GM21717 (cell line): ENCODE data around the gene IL20.

Source experiments
- ATAC-seq: cut with Tn5 transposase; IDR thresholded peaks from one replicate; pipeline ENCODE4 v1.9.1; 2021; ENCODE audit warnings: mild to moderate bottlenecking, moderate library complexity; ENCODE audit not compliant: unreplicated experiment

Gene IL20

DNA sequence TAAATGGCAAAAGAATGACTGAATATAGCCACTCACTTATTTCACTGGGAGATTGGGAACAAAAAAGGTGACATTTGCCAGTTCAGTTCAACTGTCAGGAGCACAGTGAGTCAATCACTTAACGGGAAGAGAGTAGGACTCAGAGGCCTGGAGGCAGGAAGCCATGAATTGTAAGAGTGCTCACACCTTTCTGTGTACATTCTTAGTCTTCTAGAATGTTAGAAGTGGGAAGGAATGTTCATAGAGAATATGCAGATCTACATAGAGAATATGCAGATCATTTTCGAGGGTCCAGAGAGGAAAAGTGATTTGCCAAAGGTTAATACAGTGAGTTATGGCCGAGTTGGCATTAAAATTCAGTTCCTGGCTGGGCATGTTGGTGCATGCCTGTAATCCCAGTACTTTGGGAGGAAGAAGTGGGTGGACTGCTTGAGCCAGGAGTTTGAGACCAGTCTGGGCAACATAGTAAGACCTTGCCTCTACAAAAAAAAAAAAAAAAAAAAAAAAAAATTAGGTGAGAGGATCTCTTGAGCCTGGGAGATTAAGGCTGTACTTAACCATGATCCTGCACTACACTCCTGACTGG is 8.3 kb downstream of the IL20 start:
- ATAC-seq: no peak

DNA sequence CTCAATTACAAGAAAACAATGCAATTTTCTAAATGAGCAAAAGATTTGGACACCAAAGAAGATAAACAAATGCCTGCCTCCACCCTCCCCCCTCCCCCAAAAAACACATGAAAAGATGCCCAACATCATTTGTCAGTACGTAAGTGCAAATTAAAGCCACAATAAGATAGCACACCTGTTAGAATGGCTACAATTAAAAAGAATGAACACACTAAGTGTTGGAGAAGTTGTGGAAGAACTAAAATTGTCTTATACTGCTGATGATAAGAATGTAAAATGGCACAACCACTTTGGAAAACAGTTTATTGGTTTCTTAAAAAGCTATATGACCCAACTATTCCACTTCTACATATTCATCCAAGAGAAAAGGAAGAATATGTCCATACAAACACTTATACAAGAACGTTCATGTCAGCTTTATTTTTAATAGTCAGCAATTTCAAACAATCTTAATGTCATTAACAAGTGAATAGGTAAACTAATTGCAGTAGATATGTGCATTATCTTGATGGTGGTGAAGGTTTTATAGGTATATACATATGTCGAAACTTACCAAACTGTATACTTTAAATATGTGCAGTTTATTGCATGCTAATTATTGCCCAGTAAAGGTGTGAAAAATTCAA is 10.4 kb downstream of the IL20 start:
- no peak for ATAC-seq

DNA sequence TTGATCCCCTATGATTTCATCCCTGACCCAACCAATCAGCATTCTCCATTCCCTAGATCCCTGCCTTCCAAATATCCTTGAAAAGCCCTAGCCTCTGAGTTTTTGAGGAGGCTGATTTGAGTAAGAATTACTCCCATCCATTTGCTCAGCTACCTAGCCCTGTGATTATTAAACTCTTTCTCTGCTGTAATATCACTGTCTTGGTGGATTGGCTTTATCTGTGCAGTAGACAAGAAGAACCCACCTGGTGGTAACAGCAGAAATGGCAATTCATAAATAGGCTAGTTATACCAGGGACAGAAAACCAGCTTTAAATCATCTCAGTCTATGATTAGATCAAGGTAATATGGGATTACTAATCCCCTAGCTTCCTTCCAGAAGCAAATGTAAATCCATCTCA is 13.0 kb downstream of the IL20 start:
- ATAC-seq: no peak

DNA sequence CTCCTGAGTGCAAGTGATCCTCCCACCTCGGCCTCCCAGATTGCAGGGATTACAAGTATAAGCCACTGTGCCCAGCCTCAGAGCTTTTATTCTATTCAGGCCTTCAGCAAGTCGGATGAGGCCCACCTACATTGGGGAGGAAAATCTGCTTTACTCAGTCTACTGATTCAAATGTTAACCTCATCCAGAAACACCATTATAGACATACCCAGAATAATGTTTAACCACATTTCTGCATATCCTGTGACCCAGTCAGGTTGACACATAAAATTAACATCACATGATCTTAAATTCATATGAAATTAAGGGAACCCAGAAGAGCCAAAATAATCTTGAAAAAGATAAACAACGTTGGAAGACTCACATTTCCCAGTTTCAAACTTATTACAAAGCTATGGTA is 14.9 kb downstream of the IL20 start:
- no peak for ATAC-seq

DNA sequence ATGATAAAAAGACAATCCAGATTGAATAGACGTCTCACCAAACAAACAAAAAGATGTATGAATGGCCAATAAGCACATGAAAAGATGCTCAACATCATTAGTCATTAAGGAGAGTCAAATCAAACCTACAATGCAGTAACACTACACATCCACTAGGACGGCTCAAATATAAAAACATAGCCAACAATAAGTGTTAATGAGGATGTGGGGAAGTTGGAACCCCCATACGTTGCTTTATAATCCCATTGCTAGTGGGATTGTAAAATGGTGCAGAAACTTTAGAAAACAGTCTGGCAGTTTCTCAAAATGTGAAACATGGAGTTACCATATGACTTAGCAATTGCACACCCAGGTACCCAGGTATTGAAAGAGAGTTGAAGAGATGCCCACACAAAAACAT is 17.1 kb downstream of the IL20 start:
- ATAC-seq: no peak

DNA sequence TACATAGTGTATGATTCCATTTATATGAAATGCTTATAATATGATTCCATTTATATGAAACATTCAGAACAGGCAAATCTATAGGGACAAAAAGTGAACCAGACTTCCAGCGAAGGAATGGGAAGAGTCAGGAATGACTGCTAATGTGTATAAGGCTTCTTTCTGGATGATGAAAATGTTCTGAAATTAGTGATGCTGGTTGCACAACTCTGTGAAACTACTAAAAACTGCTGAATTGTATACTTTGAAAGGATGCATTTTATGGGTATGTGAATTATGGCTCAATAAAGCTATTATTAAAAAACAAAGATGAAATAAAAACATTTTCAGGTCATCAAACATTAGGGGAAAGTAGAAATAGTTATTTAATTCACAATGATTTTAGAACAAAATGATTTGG is 17.7 kb downstream of the IL20 start:
- no peak for ATAC-seq

DNA sequence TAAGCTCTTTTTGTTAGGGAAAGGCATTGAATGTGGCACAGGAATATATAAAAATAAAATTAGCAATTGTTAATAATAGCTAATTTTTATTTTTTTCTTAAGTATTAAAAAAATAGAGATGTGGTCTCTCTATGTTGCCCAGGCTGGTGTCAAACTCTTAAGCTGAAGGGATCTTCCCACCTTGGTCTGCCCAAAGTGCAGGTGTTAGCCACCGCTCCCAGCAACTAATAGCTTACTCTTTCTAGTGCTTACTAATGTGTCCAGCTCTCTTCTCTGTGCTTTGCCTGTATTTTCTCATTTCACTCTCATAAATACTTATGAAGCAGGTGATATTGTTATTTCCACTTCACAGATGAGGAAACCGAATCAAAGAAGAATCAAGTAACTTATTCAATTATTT is 18.5 kb downstream of the IL20 start:
- ATAC-seq: no peak

DNA sequence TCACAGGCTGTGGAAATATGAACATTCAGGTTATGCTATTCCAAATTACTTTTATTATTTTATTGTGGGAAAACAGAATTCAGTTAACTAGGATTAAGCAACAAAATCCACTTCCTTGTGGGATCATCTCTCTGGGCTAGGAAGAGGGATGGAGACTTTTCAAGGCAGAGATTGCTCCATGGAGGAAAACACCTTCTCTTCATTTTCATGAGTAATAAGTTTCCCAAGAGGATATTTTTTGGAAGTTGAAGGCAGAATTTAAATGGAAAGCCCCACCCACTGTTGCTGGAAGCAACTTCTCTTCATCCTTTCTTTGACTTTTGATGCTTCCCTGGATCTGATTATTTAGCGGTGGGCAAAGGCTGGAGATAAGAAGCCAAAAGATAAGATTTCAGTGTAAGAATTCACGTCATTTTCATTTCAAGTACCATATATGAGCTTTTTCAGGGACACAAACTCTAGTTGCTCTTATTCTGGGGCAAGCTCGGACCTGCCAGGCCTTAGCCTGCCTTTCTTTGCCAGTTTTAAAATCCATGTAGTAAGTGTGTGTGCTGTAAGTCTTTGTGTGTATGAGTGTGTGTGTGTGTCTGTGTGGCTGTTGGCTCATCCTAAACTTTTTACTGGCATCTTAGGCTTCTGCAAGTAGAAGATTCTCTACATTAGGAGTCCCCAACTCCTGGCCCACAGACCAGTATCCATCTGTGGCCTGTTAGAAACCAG is 20.1 kb downstream of the IL20 start:
- ATAC-seq: no peak

DNA sequence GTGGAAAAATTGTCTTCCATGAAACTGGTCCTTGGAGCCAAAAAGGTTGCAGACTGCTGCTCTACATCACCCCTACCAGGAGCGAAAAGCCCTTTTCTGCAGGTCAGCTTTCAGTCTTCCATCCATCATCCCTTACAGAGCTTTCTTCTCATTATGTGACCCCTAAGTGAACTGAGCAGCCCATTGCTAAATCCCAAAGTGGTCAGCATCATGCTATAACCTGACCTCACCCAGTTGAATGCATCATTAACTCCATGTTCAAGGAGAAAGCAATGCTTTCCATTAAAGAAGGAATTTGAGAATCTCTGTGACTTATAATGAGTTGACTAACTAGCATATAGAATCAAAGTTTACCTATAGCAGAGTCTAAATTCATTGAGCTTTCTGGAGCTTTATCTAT is 21.4 kb downstream of the IL20 start:
- ATAC-seq: no peak

DNA sequence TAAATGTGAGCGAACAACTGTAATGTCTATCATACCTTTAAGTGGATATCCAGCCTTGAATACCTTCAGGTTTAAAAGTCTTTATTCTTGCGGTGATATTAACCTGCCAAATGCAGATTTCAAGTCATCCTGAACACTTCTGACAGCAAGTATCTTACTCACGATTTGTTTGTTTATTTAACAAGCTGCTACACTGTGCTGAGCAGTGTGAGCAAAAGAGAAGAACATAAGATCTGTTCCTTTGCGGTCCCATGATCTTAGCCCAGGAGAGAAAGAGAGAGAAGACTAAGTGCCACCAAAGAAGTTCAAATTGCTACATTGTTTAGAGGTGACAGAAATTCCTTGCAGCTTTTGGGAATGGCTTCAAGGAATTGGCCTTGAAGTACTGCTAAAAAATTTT is 22.3 kb downstream of the IL20 start:
- no peak for ATAC-seq

DNA sequence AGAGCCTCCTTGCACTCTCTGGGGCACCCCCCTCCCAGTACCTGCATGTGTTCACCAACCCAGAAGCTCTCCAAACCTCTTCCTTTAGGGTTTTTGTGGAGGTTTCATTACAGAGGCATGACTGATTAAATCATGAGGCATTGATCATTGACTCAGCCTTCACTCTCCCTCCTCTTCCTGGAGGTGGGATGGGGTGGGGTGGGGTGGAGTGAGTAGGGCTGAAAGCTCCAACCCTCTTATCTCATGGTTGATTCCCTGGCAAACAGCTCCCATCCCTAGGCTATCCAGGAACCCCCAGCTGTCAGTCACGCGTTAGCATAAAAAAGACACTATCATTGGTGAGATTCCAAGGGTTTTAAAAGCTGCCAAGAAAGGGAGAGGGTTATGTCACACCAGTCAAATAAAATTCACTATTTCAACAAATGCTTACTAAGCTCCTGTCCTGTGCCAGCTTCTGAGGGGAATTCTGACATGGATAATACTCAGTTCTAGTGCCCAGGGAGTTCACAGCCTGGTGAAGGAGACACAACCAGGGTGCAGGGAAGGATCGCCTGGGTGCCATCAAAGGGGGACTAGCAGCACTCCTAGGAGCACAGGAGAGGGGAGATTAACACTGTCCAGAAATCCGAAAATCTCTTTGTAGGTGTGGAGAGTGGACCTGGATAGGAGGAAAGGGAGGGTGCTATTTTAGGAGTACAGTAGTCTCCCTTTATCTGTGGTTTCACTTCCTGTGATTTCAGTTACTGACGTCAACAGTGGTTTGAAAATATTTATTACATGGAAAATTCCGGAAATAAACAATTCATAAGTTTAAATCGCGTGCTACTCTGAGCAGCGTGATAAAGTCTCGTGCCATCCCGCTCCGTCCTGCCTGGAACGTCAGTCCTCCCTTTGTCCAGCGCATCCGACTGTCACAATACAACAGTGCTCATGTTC is 25.0 kb downstream of the IL20 start:
- no peak for ATAC-seq

DNA sequence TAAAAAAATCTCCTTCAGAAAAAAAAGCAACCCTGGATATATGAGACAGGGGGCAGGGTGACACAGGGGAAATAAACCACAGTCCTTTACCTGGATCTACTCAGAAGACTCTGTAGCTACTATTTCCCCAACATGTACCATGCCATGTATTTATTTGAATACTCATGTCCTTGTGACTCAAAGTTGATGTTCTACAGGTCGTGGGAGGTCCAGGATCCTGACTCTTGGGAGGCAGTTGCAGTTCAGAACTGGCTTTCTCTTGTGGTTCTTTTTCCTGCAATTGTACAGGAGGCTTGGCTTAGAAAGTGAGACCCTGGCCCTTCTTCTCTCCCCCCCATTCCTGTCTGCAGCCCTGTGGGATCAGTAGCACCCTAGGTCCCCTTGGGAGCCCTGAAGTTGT is 26.0 kb downstream of the IL20 start:
- ATAC-seq: no peak

DNA sequence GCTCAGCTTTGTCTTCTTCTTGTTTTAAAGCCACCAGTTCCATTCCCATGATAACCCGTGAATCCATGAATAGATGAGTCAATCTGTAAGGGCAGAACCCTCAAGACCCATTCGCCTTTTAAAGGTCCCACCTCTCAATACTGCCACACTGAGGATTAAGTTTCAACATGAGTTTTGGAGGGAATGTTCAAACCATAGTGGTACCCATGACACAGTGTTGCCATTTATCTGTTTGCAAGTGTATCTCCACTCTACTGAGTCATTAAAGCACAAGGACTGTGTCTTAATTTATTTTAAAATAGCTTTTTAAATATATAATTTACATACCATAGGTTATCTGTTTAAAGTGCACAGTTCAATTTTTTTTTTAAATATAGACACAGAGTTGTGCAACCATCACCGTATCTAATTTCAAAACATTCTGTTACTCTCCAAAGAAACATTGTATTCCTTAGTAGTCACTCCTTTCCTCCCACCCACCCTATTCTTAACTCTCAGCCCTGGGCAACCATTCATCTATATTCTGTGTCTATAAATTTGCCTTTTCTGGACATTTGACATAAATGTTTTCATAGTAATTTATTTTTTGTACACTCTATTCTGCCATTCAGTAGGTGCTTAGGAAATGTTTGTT is 27.0 kb downstream of the IL20 start:
- no peak for ATAC-seq

DNA sequence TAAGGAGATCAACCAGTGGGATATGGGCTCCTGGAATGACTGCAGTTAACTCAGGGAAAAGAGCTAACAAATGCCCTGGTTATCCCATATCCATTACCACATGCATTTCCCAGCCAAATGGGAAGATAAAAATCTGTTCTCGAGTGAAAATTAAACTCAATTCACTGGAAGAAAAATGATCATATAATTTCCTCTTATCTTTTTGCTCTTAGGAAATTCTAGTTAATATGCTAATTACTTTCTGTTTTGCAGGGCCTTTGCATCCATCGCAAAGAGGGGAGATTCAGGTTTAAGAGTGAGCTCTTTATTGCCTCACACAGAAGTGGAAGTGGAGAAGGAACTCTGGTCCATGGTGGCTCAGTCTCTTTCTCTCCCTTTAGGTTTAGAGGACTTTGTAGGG is 28.0 kb downstream of the IL20 start:
- ATAC-seq: no peak

DNA sequence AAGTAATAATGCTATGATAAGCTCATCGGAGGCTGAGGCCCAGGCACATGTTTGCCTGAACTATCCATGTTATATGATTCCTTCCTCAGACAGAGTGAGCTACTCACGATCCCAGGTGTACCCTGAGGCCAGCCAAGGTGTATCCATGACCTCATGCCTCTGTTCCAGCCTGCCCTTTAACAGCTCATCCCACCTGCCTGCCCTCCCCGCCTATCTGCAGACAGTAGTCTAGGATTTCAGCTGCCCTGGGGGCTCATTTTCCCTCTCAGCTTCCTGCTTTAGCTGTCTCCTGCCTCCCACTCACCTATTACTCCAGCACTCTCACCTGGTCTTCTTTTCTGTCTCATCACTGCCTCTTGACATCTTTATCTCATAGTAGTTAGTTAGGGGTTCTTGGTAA is 29.9 kb downstream of the IL20 start:
- no peak for ATAC-seq

DNA sequence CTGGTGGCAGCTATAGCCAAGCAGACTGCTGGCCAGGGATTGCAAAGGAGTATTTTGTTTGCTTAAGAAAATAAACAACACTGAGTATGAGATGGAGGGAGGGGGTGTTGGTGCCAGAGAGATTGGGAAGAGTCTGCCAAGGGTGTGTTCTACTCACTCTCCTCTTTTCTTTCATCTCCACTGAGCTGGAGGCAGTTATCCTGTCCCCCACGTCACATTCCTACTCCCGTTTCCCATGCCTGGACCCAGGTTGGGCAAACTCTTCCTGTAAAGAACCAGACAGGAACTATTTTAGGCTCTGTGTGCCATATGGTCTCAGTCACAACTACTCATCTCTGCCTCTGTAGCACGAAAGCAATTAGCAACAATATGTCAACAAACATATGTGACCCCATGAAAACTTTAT is 30.4 kb downstream of the IL20 start:
- no peak for ATAC-seq

DNA sequence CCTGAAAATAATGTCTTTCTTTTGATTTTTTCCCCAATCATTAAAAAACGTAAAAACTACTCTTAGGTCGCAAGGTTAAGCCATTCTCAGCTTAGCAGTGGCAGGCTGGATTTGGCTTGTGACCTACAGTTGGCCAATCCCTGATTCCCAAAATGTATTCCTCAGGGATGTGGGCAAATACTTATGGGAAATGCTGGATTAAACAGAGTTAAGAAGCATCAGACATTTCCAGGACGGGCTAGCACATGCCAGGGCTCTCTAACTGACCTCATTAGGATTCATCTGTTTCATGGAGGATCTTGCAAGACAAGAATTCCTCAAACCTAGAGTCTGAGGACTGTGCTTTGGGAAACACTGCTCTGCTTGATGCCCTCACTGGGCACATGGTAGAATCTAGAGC is 30.8 kb downstream of the IL20 start:
- no peak for ATAC-seq

DNA sequence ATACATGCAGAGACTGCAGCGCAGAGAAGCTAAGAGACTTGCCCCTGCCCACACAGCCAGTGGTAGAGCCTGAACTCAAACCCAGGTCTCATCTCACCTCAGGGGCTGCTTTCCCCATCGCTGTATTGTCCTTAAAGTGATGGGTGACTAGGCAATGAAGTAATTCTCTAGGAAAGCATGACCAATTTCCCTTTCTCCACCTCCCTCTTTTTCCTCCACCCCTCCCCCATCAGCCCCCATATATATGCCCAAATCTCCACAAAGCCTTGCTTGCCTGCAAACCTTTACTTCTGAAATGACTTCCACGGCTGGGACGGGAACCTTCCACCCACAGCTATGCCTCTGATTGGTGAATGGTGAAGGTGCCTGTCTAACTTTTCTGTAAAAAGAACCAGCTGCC is 31.8 kb downstream of the IL20 start, which contains the start of gene IL24:
Gene IL24, plus strand, starts transcription at position 269 of the 400 bp plus-strand sequence. CDS start 390 bp downstream, outside the sequence.
- ATAC-seq: no peak

DNA sequence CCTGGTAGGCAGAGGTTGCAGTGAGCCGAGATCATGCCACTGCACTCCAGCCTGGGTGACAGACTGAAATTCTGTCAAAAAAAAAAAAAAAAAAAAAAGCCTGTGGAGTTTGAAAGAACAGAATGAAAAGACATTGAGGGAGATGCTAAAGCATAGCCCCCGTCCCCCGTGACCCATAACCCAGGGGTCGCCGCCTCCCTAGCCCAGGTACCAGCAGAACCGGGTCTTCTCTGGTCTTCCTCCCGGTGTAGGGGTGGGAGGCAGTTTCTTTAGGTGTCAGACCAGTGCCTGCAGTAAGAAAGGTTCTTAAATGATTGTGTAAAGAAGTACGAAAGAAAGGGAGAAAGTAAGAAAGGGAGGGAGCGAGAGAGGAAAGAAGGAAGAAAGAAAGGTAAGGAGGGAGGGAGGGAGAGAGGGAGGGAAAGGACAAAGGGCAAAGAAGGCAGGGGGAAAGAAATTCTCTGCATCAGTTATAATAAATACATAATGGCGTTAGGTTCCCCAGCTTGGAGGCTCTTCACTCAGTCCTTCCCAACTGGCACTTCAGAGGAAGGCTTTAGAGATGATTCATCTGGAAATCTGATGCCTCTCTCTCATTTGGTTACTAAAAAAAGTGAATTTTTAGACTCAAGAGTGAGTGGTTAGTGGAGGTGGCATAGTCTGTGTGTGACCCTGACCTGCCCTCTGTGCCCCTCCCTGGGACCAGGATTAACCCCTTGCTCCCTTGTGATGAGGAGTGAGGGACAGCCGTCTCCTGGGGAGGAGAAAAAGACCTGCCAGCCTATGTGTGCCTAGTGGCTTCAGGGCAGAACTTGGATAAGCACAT is 32.9 kb downstream of the IL20 start:
- ATAC-seq: no peak

DNA sequence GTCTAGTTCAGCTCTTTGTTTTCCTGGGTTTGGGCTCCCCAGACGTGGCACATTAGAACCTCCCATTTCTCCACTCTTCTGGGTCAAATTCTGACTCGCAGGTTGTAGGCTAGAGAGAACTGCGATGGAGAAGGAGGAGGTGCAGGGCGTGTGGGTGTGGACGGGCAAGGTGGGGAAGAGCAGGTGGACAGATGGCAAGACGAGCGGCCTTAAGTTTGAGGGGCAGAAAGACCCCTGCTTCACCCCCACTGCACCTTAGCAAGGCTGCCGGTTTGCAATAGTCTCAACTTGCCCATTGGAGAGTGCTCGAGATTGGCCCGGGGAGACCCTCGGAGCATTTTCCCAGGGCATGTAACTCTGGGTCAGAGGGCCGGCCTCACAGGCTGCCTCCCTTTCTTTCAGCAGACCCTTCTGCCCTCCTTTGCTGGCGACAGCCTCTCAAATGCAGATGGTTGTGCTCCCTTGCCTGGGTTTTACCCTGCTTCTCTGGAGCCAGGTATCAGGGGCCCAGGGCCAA is 33.5 kb downstream of the IL20 start:
- ATAC-seq: no peak
